Measurements from ENCODE around the gene PCBP1.

The PCBP1 gene

DNA sequence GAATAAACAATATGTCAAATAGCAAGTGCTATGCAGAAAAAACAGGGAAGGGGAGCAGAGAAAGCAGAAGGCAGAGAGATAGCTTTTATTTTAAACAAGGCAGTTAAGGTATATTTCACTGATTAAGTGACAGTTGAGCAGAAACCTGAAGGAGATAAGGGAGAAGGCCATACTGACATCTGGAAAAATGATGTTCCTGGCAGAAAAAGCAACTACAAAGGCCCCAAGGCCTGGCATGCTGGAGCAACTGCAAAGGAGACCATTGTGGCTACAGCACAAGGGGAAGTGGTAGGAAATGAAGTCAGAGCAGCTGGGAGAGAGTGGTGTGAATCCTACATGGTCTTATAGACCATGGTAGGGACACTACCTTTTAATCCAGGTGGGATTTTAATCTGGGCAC is 8.9 kb upstream of the PCBP1 start:
- Histone ChIP-seq H3K9ac (ENCODE audit: low read depth, low read length, poor library complexity, severe bottlenecking) (peak overlapping the region; percentile 47), H3K4me2 (ENCODE audit: low read depth, low read length, poor library complexity, severe bottlenecking) (peak overlapping the region; percentile 100), H3F3A (ENCODE audit: low read depth) (0 out of 2 replicates have a peak, but pooled peaks cover under 1% of the 10 kb centered on the region), H3K9me2 (replicated peaks; ENCODE audit: low read depth, low read length) (no peaks in the 10 kb centered on the region), H4K20me1 (ENCODE audit: insufficient read depth, low read length, poor library complexity, severe bottlenecking) (peaks cover 50% of the 10 kb centered on the region), H3K27me3 (ENCODE audit: insufficient read depth, low read length, poor library complexity, severe bottlenecking) (no peaks in the 10 kb centered on the region), H2AFZ (ENCODE audit: low read length) (no peak overlapping the region), H3K36me3 (ENCODE audit: insufficient read depth, low read length) (peaks cover 65% of the 10 kb centered on the region), H3K79me2 (ENCODE audit: insufficient read depth, low read length) (peaks cover 97% of the 10 kb centered on the region), H3K4me1 (ENCODE audit: insufficient read depth, low read length, poor library complexity, severe bottlenecking) (peaks cover 50% of the 10 kb centered on the region), H3K9me3 (ENCODE audit: insufficient read depth, low read depth, low read length) (no peaks in the 10 kb centered on the region), H3K4me3 (ENCODE audit: low read length, poor library complexity, severe bottlenecking) (peak overlapping the region; percentile 33)
- TF ChIP-seq EZH2phosphoT487 (IDR thresholded peaks at IDR 0.05; ENCODE audit: borderline replicate concordance), result no peak
- TF ChIP-seq, protein P1, sequence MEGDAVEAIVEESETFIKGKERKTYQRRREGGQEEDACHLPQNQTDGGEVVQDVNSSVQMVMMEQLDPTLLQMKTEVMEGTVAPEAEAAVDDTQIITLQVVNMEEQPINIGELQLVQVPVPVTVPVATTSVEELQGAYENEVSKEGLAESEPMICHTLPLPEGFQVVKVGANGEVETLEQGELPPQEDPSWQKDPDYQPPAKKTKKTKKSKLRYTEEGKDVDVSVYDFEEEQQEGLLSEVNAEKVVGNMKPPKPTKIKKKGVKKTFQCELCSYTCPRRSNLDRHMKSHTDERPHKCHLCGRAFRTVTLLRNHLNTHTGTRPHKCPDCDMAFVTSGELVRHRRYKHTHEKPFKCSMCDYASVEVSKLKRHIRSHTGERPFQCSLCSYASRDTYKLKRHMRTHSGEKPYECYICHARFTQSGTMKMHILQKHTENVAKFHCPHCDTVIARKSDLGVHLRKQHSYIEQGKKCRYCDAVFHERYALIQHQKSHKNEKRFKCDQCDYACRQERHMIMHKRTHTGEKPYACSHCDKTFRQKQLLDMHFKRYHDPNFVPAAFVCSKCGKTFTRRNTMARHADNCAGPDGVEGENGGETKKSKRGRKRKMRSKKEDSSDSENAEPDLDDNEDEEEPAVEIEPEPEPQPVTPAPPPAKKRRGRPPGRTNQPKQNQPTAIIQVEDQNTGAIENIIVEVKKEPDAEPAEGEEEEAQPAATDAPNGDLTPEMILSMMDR (conservative IDR thresholded peaks at IDR 0.05; ENCODE audit: low read length), result no peak

GRCh38 chr2:70080610-70081200 is 6.6 kb upstream of the PCBP1 start:
- peaks cover 55% of the 10 kb centered on the region for H4K20me1 ChIP-seq (ENCODE audit: insufficient read depth, low read length, poor library complexity, severe bottlenecking)
- TF ChIP-seq, protein P1 (conservative IDR thresholded peaks at IDR 0.05; ENCODE audit: low read length), result no peak
- no peak for TF ChIP-seq EZH2phosphoT487 (IDR thresholded peaks at IDR 0.05; ENCODE audit: borderline replicate concordance)
- peaks cover 73% of the 10 kb centered on the region for H3K4me1 ChIP-seq (ENCODE audit: insufficient read depth, low read length, poor library complexity, severe bottlenecking)
- H3K4me3 ChIP-seq (ENCODE audit: low read length, poor library complexity, severe bottlenecking), result peak overlapping the region; percentile 33
- peaks cover 62% of the 10 kb centered on the region; the same call in 1 of the 2 replicates for H3K36me3 ChIP-seq (ENCODE audit: insufficient read depth, low read length)
- no peaks in the 10 kb centered on the region for H3K9me3 ChIP-seq (ENCODE audit: insufficient read depth, low read depth, low read length)
- no peak overlapping the region for H2AFZ ChIP-seq (ENCODE audit: low read length)
- no peaks in the 10 kb centered on the region for H3K9me2 ChIP-seq (replicated peaks; ENCODE audit: low read depth, low read length)
- H3K79me2 ChIP-seq (ENCODE audit: insufficient read depth, low read length), result peaks cover 100% of the 10 kb centered on the region
- H3K9ac ChIP-seq (ENCODE audit: low read depth, low read length, poor library complexity, severe bottlenecking), result peak overlapping the region; percentile 44
- no peaks in the 10 kb centered on the region for H3K27me3 ChIP-seq (ENCODE audit: insufficient read depth, low read length, poor library complexity, severe bottlenecking)
- peak overlapping the region; percentile 100 for H3K4me2 ChIP-seq (ENCODE audit: low read depth, low read length, poor library complexity, severe bottlenecking)
- 0 out of 2 replicates have a peak, but pooled peaks cover under 1% of the 10 kb centered on the region for H3F3A ChIP-seq (ENCODE audit: low read depth)

DNA sequence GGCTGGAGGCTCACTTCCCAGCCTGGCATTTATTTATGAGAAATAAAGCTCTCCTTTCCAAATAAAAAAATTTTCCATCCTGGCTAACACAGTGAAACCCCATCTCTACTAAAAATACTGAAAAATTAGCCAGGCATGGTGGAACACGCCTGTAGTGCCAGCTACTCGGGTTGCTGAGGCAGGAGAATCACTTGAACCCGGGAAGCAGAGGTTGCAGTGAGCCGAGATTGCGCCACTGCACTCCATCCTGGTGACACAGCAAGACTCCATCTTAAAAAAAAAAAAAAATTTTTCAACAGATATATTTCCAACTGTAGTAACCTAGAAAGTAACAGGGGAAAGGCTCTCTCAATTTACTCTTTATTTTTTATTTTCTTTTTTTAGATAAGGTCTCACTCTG is 6.1 kb upstream of the PCBP1 start:
- Histone ChIP-seq H3K79me2 (ENCODE audit: insufficient read depth, low read length) (peaks cover 98% of the 10 kb centered on the region), H4K20me1 (ENCODE audit: insufficient read depth, low read length, poor library complexity, severe bottlenecking) (peaks cover 51% of the 10 kb centered on the region), H3K4me2 (ENCODE audit: low read depth, low read length, poor library complexity, severe bottlenecking) (peak overlapping the region; percentile 100), H3K4me1 (ENCODE audit: insufficient read depth, low read length, poor library complexity, severe bottlenecking) (peaks cover 74% of the 10 kb centered on the region), H3K27me3 (ENCODE audit: insufficient read depth, low read length, poor library complexity, severe bottlenecking) (no peaks in the 10 kb centered on the region), H3K9me2 (replicated peaks; ENCODE audit: low read depth, low read length) (no peaks in the 10 kb centered on the region), H3K9ac (ENCODE audit: low read depth, low read length, poor library complexity, severe bottlenecking) (peak overlapping the region; percentile 44), H3F3A (ENCODE audit: low read depth) (peaks cover 3% of the 10 kb centered on the region; the same call in 1 of the 2 replicates), H3K36me3 (ENCODE audit: insufficient read depth, low read length) (peaks cover 57% of the 10 kb centered on the region; the same call in 1 of the 2 replicates), H2AFZ (ENCODE audit: low read length) (no peak overlapping the region), H3K9me3 (ENCODE audit: insufficient read depth, low read depth, low read length) (no peaks in the 10 kb centered on the region), H3K4me3 (ENCODE audit: low read length, poor library complexity, severe bottlenecking) (peak overlapping the region; percentile 33)
- TF ChIP-seq EZH2phosphoT487 (IDR thresholded peaks at IDR 0.05; ENCODE audit: borderline replicate concordance), result no peak
- TF ChIP-seq, protein P1 (conservative IDR thresholded peaks at IDR 0.05; ENCODE audit: low read length), result no peak
